Lung microvascular endothelial cell (primary cell): ENCODE results near the gene PRCD. TPM values are rescaled to one million over a fixed set of nuclear protein-coding genes. Genes with fewer than 3 reads are reported as not detected.

Source experiments
- DNase-seq, 2 donors: peaks; one replicate each; pipeline versions ENCODE4 v3.0.0 to v3.0.0-alpha.2; 2010; ENCODE audit warnings: low read depth in 2 of 2
- total RNA-seq: library from RNA; depleted of rRNA; stranded (reverse); fragments of >200 nt; gene quantifications from 2 replicates; pipeline ENCODE4 v1.2.1, GENCODE V29; 2014

The PRCD gene, protein sequence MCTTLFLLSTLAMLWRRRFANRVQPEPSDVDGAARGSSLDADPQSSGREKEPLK
- total RNA-seq = 0.20 and 0.22 TPM in 2 replicates

DNA sequence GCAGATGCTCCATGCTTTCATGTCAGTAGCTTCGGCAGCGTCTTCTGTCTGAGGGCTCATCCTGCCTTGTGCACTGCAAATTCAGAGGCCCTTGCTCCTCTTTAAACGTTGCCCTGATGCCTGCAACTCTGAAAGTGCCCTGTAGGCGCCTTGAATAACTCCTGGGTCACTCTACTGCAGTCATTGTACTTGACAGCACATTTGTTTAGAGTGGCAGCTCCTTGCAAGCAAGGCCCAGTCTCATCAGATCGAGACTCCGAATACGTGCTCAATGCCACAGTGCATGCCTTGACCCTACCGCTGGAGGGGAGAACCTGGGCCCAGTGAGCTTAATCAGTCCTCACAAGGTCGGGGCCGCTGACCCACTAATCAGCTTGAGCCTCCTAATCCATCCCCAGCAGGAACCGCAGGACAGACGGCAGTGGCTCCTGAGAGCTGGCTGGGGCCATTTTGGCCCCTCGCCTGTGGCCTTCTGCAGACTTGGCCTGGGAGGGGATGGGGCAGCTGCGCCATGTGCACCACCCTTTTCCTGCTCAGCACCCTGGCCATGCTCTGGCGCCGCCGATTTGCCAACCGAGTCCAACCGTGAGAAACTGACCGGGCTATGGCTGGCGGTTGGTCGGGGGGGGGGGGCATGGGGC lies at the start of gene PRCD:
PRCD (plus strand) TSS at position 414 of the 641 bp plus-strand sequence; CDS start at position 512, 98 bp downstream.
- DNase-seq = no peak

DNA sequence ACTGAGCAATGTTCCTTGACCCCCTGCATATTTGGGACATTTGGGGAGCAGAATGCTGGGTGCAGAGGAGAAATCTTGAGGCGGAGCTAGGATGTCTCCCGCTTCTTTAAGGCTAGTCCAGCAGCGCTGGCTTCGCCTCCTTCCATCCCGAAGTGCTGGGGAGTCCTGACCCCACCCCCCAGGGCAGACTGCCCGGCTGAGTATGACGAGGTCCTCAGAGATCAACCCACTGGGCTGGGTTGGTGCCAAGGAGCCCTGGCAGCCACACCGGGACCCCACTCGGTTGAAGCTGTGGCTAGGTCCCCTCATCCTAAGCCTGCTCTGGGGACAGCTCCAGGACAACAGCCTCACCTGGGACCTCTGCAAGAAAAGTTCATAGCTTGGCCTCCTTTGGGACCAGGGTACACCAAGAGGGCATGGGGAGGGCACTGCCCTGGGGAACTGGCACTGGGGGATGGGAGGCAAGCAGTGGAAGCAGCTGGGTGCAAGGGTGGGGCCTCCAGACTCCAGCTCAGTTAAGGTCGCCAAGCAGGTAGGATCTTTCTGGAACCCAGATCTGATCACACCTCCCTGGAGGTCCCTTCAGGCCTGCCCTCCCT lies 49.6 kb upstream of the PRCD start:
- no peak for DNase-seq

- DNase-seq = no peak
These were observed 48.3 kb upstream of the PRCD start for GRCh38 chr17:76491271-76492122.

GRCh38 chr17:76492123-76492988 lies 47.5 kb upstream of the PRCD start:
- DNase-seq = no peak

GRCh38 chr17:76492989-76493501 lies 46.8 kb upstream of the PRCD start:
- peak; percentile 72 to 91 for DNase-seq

- no peak for DNase-seq
These were observed 46.2 kb upstream of the PRCD start for GRCh38 chr17:76493505-76494167.

- DNase-seq = no peak
These were observed 44.0 kb upstream of the PRCD start for GRCh38 chr17:76495663-76496400.

GRCh38 chr17:76496464-76496863 lies 43.4 kb upstream of the PRCD start:
- DNase-seq = no peak

GRCh38 chr17:76497699-76497978 lies 42.2 kb upstream of the PRCD start:
- DNase-seq = no peak

DNA sequence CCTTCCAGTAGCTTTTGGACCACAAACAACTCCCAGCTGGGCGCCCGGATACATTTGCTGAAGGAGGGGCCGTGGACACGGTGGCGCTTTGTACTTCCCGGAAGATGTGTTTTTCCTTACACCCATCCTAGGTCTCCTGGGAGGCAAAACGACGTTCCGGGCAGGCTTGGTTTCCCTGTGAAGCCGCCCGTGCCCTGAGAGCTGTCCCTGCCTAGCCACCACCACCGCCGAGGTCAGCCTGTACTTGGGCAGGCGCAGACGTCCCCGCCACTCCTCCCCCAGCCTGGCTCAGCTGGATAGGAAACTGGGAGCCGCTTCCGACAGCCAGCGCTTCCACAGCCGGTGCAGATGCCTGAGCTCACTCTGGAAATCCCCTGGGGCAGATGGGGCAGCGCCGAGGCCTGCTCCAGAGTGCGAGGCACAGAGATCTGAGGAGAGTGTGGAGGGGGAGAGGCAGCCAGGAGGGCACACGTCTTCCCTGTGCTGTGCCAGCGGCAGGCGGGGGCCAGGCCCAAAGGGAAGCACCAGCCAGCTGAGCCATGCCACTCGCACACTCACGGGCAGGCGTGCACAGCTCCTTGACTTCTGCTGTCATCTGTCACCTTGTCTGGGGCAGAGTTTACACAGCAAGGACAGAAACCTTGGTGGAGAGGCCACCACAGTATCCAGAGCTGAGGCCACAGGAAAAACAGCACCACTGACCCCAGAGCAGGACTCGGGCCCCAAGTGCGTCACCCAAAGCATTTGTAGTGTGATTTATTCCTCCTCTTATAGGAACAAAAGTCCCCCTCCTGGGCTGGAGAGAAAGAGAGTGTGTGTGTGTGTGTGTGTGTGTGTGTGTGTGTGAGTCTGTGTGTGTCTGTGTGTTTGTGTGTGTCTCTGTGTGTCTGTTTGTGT lies 41.6 kb upstream of the PRCD start:
- peak; percentile 92 to 95 for DNase-seq

- no peak for DNase-seq
These were observed 41.0 kb upstream of the PRCD start for GRCh38 chr17:76498876-76499251.

DNA sequence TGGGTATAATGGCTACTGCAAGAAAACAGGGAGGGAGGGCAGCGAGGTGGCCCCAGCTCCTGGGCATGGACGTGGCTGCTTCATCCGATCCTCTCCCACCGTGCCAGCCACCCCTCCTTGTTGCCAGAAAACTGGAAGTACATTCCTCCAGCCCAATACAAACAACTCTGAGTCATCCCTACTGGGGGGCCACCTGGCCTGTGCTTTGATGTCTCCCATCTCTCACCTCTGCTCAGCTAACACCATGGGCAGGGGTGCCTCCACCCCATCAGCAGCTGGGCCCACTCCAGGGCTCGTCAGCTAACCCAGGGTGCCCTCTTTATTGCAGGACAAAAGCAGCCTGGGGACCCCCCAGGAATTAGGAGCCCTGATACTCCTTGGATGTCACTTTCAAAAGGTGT lies 40.6 kb upstream of the PRCD start:
- peak; percentile 30 for DNase-seq

GRCh38 chr17:76500074-76500746 lies 39.6 kb upstream of the PRCD start:
- peak in 1 of 2 donors; percentile 33 for DNase-seq

- DNase-seq = no peak
These were observed 39.2 kb upstream of the PRCD start for GRCh38 chr17:76500747-76501017.

DNA sequence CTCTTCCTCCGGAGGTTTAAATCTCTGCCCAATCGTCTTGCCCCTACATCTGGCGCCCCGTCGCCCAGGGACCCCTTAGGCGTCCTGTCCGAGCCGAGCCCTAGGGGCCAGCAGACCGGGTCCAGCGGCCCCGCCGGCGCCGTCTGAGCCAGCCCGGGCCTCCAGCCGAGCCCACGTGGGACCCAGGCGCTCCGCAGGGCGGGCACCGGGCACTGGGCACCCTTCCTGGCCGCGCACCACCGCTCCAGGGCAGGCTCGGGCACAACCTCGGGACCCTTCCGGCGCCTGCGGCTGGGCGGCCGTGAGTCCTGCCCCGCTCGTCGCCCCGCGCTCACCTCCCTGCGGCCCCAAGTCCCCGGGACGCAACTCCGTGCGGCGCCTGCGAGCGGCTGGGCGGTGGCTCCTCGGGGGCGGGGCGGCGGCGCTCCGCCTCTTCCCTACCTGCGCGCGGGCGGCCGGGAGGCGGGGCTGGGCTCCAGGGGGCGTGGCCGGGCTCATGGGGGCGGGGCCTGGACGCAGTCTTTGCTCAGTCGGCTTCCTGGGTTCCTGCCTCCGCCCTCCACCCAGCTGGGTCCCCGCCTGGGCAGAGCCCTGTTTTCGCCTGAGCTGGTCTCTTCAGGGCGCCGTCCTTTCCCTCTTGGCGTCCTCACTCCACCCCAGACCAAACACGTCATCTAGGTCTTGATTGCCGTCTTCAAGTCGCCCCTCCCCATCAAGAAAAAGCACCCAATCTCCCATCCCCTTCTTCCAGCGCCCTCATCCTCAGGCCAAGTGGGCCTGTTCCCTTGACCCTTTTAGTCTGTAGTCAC lies 38.6 kb upstream of the PRCD start, which contains the start of gene RHBDF2:
RHBDF2 (minus strand) TSS at position 406 of the 809 bp plus-strand sequence. CDS start 19,899 bp downstream, outside the sequence.
- DNase-seq = peak; percentile 72 to 80

GRCh38 chr17:76501827-76502307 lies 38.0 kb upstream of the PRCD start:
- no peak for DNase-seq

- no peak for DNase-seq
These were observed 37.3 kb upstream of the PRCD start for GRCh38 chr17:76502341-76503211.
